Neuronal stem cell (in vitro differentiated cells): ENCODE data around the gene KCNIP2.

Experiments
- DNase-seq: peaks from one replicate; pipeline ENCODE4 v3.0.0-alpha.2; 2013; ENCODE audit warnings: low spot score
- H2AFZ ChIP-seq: one replicate; pipeline ENCODE4 v1.6.1; 2013; ENCODE audit warnings: mild to moderate bottlenecking, low read length, inconsistent platforms
- H2AK5ac ChIP-seq: 2 replicates; pipeline ENCODE4 v1.6.1; 2013; ENCODE audit warnings: low read depth, mild to moderate bottlenecking, inconsistent platforms, low read length, moderate library complexity, mixed read lengths
- H2BK120ac ChIP-seq: 2 replicates; pipeline ENCODE4 v1.6.1; 2013; ENCODE audit warnings: low read depth, mild to moderate bottlenecking, inconsistent platforms, low read length, moderate library complexity, mixed read lengths
- H2BK12ac ChIP-seq: one replicate; pipeline ENCODE4 v1.6.1; 2013; ENCODE audit warnings: low read length, inconsistent platforms
- H2BK15ac ChIP-seq: 2 replicates; pipeline ENCODE4 v1.6.1; 2013; ENCODE audit warnings: mild to moderate bottlenecking, low read length, inconsistent platforms, mixed read lengths
- H2BK5ac ChIP-seq: one replicate; pipeline ENCODE4 v1.6.1; 2013; ENCODE audit warnings: inconsistent platforms, mild to moderate bottlenecking, low read length, moderate library complexity
- H3K14ac ChIP-seq: one replicate; pipeline ENCODE4 v1.6.1; 2013; ENCODE audit warnings: low read length, inconsistent platforms
- H3K18ac ChIP-seq: 2 replicates; pipeline ENCODE4 v1.6.1; 2013; ENCODE audit warnings: low read length, inconsistent platforms
- H3K23ac ChIP-seq: 2 replicates; pipeline ENCODE4 v1.6.1; 2013; ENCODE audit warnings: low read depth, mild to moderate bottlenecking, mixed read lengths, low read length, inconsistent platforms; ENCODE audit not compliant: poor library complexity
- H3K27ac ChIP-seq: replicated peaks from 3 replicates; pipeline ENCODE4 v1.5.1; 2013; ENCODE audit warnings: low read length, inconsistent platforms
- H3K27me3 ChIP-seq, 3 experiments: 2 replicates each; pipeline ENCODE4 v1.6.1; 2013; ENCODE audit warnings: low read length in 3 of 3, mild to moderate bottlenecking in 2 of 3, inconsistent platforms in 1 of 3, low read depth in 1 of 3, mixed read lengths in 1 of 3, moderate library complexity in 1 of 3; ENCODE audit not compliant: control insufficient read depth in 3 of 3, insufficient read depth in 3 of 3
- H3K36me3 ChIP-seq, 2 donors: replicated peaks in 1 of 2; 2 replicates each; pipeline ENCODE4 v1.6.1; 2013; ENCODE audit warnings: low read length in 2 of 2; ENCODE audit not compliant: control insufficient read depth in 2 of 2, insufficient read depth in 2 of 2
- H3K4ac ChIP-seq: 2 replicates; pipeline ENCODE4 v1.6.1; 2013; ENCODE audit warnings: inconsistent platforms, mild to moderate bottlenecking, low read length, moderate library complexity
- H3K4me1 ChIP-seq, 2 donors: 1 replicate in 1 of 2; 2 replicates in 1 of 2; pipeline ENCODE4 v1.6.1; 2013; ENCODE audit warnings: low read length in 2 of 2, low read depth in 1 of 2; ENCODE audit not compliant: control insufficient read depth in 2 of 2, insufficient read depth in 1 of 2
- H3K4me2 ChIP-seq: one replicate; pipeline ENCODE4 v1.6.1; 2013; ENCODE audit warnings: mild to moderate bottlenecking, low read length, inconsistent platforms; ENCODE audit not compliant: insufficient read depth, poor library complexity, severe bottlenecking
- H3K4me3 ChIP-seq, 2 donors: 2 replicates each; pipeline ENCODE4 v1.5.1; 2013; ENCODE audit warnings: low read length in 2 of 2, mild to moderate bottlenecking in 2 of 2, inconsistent platforms in 1 of 2, moderate library complexity in 1 of 2
- H3K79me1 ChIP-seq: one replicate; pipeline ENCODE4 v1.6.1; 2013; ENCODE audit warnings: low read depth, mild to moderate bottlenecking, inconsistent platforms, low read length, moderate library complexity
- H3K9ac ChIP-seq: one replicate; pipeline ENCODE4 v1.6.1; 2013; ENCODE audit warnings: mild to moderate bottlenecking, low read depth, low read length, inconsistent platforms; ENCODE audit not compliant: poor library complexity
- H3K9me3 ChIP-seq, 2 donors: replicated peaks in 1 of 2; 2 replicates each; pipeline versions ENCODE3 to v1.6.1; 2013; ENCODE audit warnings: low read length in 2 of 2, mild to moderate bottlenecking in 2 of 2, inconsistent platforms in 1 of 2, low read depth in 1 of 2, mixed read lengths in 1 of 2, moderate library complexity in 1 of 2; ENCODE audit not compliant: control insufficient read depth in 2 of 2, insufficient read depth in 1 of 2
- H4K8ac ChIP-seq: one replicate; pipeline ENCODE4 v1.6.1; 2013; ENCODE audit warnings: low read depth, mild to moderate bottlenecking, inconsistent platforms, low read length, moderate library complexity
- H4K91ac ChIP-seq: one replicate; pipeline ENCODE4 v1.6.1; 2013; ENCODE audit warnings: low read length, low read depth, mild to moderate bottlenecking, inconsistent platforms; ENCODE audit not compliant: poor library complexity
- WGBS, 2 donors: extraction: QIAGEN DNeasy Blood & Tissue Kit; methylation state at CpG; one replicate each; pipeline ENCODE4 v1.1.7; 2013; ENCODE audit warnings: missing lambda C conversion rate in 2 of 2, mixed read lengths in 1 of 2; ENCODE audit not compliant: insufficient read length in 2 of 2, insufficient replicate concordance in 1 of 2; ENCODE audit errors: extremely low coverage in 2 of 2; 5-methylcytosine and 5-hydroxymethylcytosine counted together

Gene KCNIP2

DNA sequence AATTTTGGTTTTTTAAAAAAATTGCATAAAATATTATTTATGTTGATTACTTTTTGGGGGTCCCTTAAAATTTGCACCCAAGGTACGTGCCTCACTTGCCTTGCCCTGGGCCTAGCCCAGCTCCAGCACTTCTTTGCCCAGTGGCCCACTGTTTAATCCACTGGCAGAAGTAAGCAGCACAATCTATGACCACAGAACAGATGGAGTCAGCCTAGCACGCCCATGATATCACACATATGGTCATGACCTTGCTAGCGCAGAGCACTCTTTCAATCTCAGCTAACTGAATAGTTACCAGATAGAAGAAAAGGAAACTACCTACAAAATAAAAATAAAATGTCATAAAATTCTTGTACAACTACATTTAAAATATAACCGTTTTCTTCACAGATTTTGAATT is 31.0 kb downstream of the KCNIP2 start:
- Histone ChIP-seq H3K27ac (no peak overlapping the region), H3K23ac (no peak overlapping the region), H3K79me1 (peaks cover 5% of the 10 kb centered on the region), H4K91ac (no peak overlapping the region), H3K4me1 (peaks cover 2 to 7% of the 10 kb centered on the region in 2 donors), H2AFZ (no peak overlapping the region), H2BK120ac (no peak overlapping the region), H3K9me3 (no peaks in the 10 kb centered on the region), H3K14ac (no peak overlapping the region), H3K9ac (no peak overlapping the region), H2BK15ac (no peak overlapping the region), H3K27me3 (no peaks in the 10 kb centered on the region), H3K36me3 (peaks cover 13 to 75% of the 10 kb centered on the region in 2 donors), H2BK12ac (no peak overlapping the region), H3K4me2 (no peak overlapping the region), H2AK5ac (no peak overlapping the region), H4K8ac (no peak overlapping the region), H3K4ac (no peak overlapping the region), H2BK5ac (no peak overlapping the region), H3K18ac (no peak overlapping the region), H3K4me3 (no peak overlapping the region)
- DNase-seq, result no peak
- whole genome bisulfite sequencing, 2 donors, result no CpG with 5 or more reads among the region's 4 CpGs

DNA sequence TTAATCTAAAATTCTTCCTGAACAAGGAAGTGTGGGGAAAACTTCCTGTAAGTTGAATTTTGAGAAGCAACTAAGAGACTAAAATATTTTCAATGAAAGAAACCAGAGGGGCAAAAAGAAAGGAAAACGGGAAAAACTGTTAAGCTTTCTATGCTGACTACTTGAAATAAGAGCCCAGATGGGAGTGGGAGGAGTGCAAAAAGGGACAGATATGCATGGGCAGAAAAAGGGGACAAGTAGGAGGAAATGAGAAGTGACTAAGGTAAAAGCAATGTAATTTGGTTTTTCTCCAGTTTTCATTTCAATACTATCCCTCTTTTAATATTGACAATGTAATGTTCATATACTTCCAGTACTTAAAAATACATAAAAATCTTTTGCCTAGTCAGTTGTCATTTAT is 36.4 kb downstream of the KCNIP2 start:
- Histone ChIP-seq H3K36me3 (peaks cover 30 to 100% of the 10 kb centered on the region in 2 donors), H3K27ac (no peak overlapping the region)
- WGBS, 2 donors, result no CpG with 5 or more reads among the region's 1 CpG

DNA sequence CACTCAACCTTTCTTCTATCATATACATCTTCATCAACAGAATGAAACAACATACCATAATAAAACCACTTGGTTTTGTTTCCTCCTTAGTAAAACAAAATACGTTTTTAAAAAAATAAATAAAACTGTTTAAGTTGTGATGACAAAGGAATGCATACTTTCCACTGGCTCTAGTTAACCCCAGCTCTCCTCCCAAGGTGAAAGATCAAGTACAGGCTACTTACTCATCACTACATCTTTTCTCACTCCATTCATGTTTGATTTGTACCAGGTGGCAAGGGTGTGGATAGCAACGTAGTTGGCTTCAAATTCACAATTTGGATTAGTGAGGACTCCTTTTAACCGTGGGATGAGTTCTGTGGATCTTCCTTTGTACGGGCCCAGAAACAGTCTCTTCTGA is 40.1 kb downstream of the KCNIP2 start:
- H2BK15ac ChIP-seq, result no peak overlapping the region
- no peaks in the 10 kb centered on the region for H3K4me1 ChIP-seq
- H3K79me1 ChIP-seq, result peaks cover 6% of the 10 kb centered on the region
- DNase-seq, result no peak
- no peak overlapping the region for H2AFZ ChIP-seq
- H3K23ac ChIP-seq, result no peak overlapping the region
- H4K8ac ChIP-seq, result no peak overlapping the region
- H2AK5ac ChIP-seq, result no peak overlapping the region
- WGBS, 2 donors, result no CpG with 5 or more reads among the region's 4 CpGs
- H3K4ac ChIP-seq, result no peak overlapping the region
- peaks cover 0 to 2% of the 10 kb centered on the region in 2 donors for H3K9me3 ChIP-seq
- no peaks in the 10 kb centered on the region for H3K27me3 ChIP-seq
- no peak overlapping the region for H2BK5ac ChIP-seq
- no peak overlapping the region for H3K27ac ChIP-seq
- H3K9ac ChIP-seq, result no peak overlapping the region
- H2BK120ac ChIP-seq, result no peak overlapping the region
- no peak overlapping the region for H4K91ac ChIP-seq
- no peak overlapping the region for H3K14ac ChIP-seq
- no peak overlapping the region for H3K4me3 ChIP-seq
- H3K18ac ChIP-seq, result no peak overlapping the region
- H2BK12ac ChIP-seq, result no peak overlapping the region
- no peak overlapping the region for H3K4me2 ChIP-seq
- peaks cover 37 to 100% of the 10 kb centered on the region in 2 donors for H3K36me3 ChIP-seq

More for the DNA sequence above, 36.4 kb downstream of the KCNIP2 start:
- Histone ChIP-seq H4K91ac (no peak overlapping the region), H3K4me1 (no peaks in the 10 kb centered on the region), H2BK12ac (no peak overlapping the region), H2AFZ (no peak overlapping the region), H3K4ac (no peak overlapping the region), H3K27me3 (no peaks in the 10 kb centered on the region), H4K8ac (no peak overlapping the region), H2BK5ac (no peak overlapping the region), H2BK15ac (no peak overlapping the region), H3K23ac (no peak overlapping the region), H3K4me3 (no peak overlapping the region), H3K18ac (no peak overlapping the region), H3K9me3 (peaks cover 0 to 2% of the 10 kb centered on the region in 2 donors), H3K9ac (no peak overlapping the region), H3K79me1 (peaks cover 5% of the 10 kb centered on the region), H2AK5ac (no peak overlapping the region), H3K4me2 (no peak overlapping the region), H2BK120ac (no peak overlapping the region), H3K14ac (no peak overlapping the region)
- DNase-seq, result no peak

DNA sequence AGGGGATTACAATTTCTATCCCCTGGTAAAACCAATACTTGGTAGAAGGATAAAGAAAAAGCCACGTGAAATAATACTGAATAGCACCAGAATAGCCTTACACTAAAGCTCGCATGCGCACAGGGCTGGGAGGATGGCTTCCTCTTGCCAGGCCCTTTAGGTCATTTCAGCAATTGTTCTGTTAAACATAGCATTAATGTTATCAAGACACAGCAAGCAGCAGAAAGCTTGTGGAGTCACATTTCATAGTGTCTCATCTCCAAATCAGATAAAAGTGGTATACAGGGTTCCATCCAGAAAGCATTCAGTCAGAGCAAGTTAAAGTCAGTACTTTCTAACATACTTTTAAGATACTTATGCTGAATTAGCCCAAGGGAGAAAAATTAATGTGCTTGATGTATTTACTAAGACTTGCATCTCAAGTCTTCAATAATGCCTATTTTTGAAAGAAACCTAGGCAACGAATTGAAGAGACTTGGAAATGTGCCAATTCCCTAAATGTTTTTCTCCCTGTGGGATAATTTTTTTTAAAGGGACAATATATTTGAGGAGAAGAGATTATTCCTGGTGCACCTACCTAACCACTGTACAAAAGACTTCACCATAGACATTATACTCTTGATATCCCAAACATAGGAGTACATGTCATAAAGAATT is 46.1 kb downstream of the KCNIP2 start:
- Histone ChIP-seq H2BK15ac (no peak overlapping the region), H3K9ac (no peak overlapping the region), H2BK5ac (no peak overlapping the region), H2BK120ac (no peak overlapping the region), H3K27me3 (no peaks in the 10 kb centered on the region), H3K27ac (no peak overlapping the region), H3K4me3 (no peak overlapping the region), H3K14ac (no peak overlapping the region), H3K23ac (no peak overlapping the region), H3K4ac (no peak overlapping the region), H4K8ac (no peak overlapping the region), H2AFZ (no peak overlapping the region), H3K4me1 (no peaks in the 10 kb centered on the region), H3K9me3 (no peaks in the 10 kb centered on the region), H3K4me2 (no peak overlapping the region), H4K91ac (no peak overlapping the region), H2BK12ac (no peak overlapping the region), H2AK5ac (no peak overlapping the region), H3K18ac (no peak overlapping the region), H3K79me1 (peaks cover 6% of the 10 kb centered on the region), H3K36me3 (peaks cover 38 to 100% of the 10 kb centered on the region in 2 donors)
- no CpG with 5 or more reads among the region's 4 CpGs for WGBS, 2 donors
- DNase-seq, result no peak
